ENCODE data around the gene OGN. TPM values are rescaled to one million over a fixed set of nuclear protein-coding genes. Genes with fewer than 3 reads are reported as not detected.

The OGN gene
- total and polyA plus RNA-seq, 10 of the 15 experiments (the other 5 are each of a cell fraction or from before 2014, with no cell fraction given) = 0.04 to 2.5 (median 0.15) TPM; not detected in 4

GRCh38 chr9:92440751-92441046, 36.3 kb upstream of the OGN start (continued):
- TF ChIP-seq ZNF217 (IDR thresholded peaks at IDR 0.05) = peak; percentile 63; the same call in 1 of the 2 replicates
- no peak for TF ChIP-seq CBX5 (IDR thresholded peaks at IDR 0.05; ENCODE audit: low read depth)
- TF ChIP-seq NR2C1 (IDR thresholded peaks at IDR 0.05) = no peak
- TF ChIP-seq MYC (IDR thresholded peaks at IDR 0.05; ENCODE audit: insufficient read depth, insufficient read length, insufficient replicate concordance, low read length, severe bottlenecking) = no peak
- peak; percentile 77 for TF ChIP-seq JUNB (IDR thresholded peaks at IDR 0.05)
- no peak for TF ChIP-seq RFX5 (IDR thresholded peaks at IDR 0.05; ENCODE audit: low read depth, low read length)
- TF ChIP-seq EGR1 (IDR thresholded peaks at IDR 0.05; ENCODE audit: borderline replicate concordance in 1 of 2, low read depth in 2 of 2, low read length in 2 of 2) = no peak
- TF ChIP-seq MAX (IDR thresholded peaks at IDR 0.05; ENCODE audit: low read depth, low read length) = no peak
- TF ChIP-seq IRF4 (IDR thresholded peaks at IDR 0.05; ENCODE audit: low read depth, low read length) = no peak
- no peak for TF ChIP-seq RAD21 (IDR thresholded peaks at IDR 0.05; ENCODE audit: insufficient read depth, low read depth, low read length)
- peak in 1 of 2 experiments; percentile 32; a peak in 1 of 4 replicates for TF ChIP-seq IKZF2 (IDR thresholded peaks at IDR 0.05)
- TF ChIP-seq BHLHE40 (IDR thresholded peaks at IDR 0.05; ENCODE audit: borderline replicate concordance in 1 of 2, low read depth in 2 of 2, low read length in 1 of 2) = no peak
- TF ChIP-seq ATF7 (IDR thresholded peaks at IDR 0.05; ENCODE audit: low read depth) = no peak
- no peak for TF ChIP-seq HCFC1 (IDR thresholded peaks at IDR 0.05; ENCODE audit: low read length)
- no peak for TF ChIP-seq ZNF207 (IDR thresholded peaks at IDR 0.05; ENCODE audit: borderline replicate concordance)
- TF ChIP-seq ETV6 (conservative IDR thresholded peaks at IDR 0.05 in 1 of 2, IDR thresholded peaks at IDR 0.05 in 1 of 2; ENCODE audit: borderline replicate concordance in 1 of 2, low read depth in 1 of 2) = no peak
- TF ChIP-seq SIX5 (IDR thresholded peaks at IDR 0.05; ENCODE audit: low read depth, low read length, severe bottlenecking) = no peak
- no peak for TF ChIP-seq SREBF2 (IDR thresholded peaks at IDR 0.05; ENCODE audit: low read length)
- TF ChIP-seq PKNOX1 (IDR thresholded peaks at IDR 0.05) = peak; percentile 62

Data from GM12878 (cell line).